ENCODE measurements around the gene PPP2R2D. TPM values are rescaled to one million over a fixed set of nuclear protein-coding genes. Genes with fewer than 3 reads are reported as not detected.
"Not testable (repeated sequence)": the region's sequence is repeated elsewhere in the genome, so short reads cannot be mapped to it uniquely, and the experiment has no call there.

PPP2R2D gene
- total RNA-seq, 4 donors from 2014 or later: 18.6 to 27.5 (median 22.1) TPM

DNA sequence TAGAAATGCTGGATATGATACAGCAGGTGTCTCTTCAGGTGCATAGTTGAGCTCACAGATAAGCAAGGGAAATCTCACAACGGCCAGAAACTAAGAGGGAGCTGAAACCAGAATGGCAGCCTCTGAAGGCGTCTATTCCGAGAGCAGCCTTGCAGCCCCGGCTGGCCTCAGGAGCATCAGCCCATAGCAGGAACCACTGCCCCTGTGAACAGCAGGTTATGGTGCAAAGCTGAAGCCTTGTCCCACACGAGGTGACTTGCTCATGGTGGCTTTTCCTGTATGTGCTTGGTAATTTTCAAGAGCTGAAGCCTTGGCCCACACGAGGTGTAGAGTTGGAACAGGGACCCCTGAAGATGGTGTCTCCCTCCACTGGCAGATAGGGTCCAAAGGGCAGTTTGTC lies 47.7 kb downstream of the PPP2R2D start:
- no peaks in the 10 kb centered on the region for H3K9me3 ChIP-seq
- no peak overlapping the region for H3K27ac ChIP-seq
- no peak for DNase-seq
- peaks cover 8 to 86% (median 23%) of the 10 kb centered on the region in 3 donors for H3K36me3 ChIP-seq
- intact Hi-C loops (cut with DNase I): no loop called here
- peaks cover 0 to 34% (median 7%) of the 10 kb centered on the region in 3 donors for H3K4me1 ChIP-seq
- no peak for TF ChIP-seq POLR2A (IDR thresholded peaks at IDR 0.05)
- TF ChIP-seq, protein P1, sequence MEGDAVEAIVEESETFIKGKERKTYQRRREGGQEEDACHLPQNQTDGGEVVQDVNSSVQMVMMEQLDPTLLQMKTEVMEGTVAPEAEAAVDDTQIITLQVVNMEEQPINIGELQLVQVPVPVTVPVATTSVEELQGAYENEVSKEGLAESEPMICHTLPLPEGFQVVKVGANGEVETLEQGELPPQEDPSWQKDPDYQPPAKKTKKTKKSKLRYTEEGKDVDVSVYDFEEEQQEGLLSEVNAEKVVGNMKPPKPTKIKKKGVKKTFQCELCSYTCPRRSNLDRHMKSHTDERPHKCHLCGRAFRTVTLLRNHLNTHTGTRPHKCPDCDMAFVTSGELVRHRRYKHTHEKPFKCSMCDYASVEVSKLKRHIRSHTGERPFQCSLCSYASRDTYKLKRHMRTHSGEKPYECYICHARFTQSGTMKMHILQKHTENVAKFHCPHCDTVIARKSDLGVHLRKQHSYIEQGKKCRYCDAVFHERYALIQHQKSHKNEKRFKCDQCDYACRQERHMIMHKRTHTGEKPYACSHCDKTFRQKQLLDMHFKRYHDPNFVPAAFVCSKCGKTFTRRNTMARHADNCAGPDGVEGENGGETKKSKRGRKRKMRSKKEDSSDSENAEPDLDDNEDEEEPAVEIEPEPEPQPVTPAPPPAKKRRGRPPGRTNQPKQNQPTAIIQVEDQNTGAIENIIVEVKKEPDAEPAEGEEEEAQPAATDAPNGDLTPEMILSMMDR (IDR thresholded peaks at IDR 0.05): no peak
- no peaks in the 10 kb centered on the region for H3K27me3 ChIP-seq
- WGBS, 2 donors: 83% methylated on average over 4 to 5 of the region's 6 CpGs
- no peak overlapping the region for H3K4me3 ChIP-seq

DNA sequence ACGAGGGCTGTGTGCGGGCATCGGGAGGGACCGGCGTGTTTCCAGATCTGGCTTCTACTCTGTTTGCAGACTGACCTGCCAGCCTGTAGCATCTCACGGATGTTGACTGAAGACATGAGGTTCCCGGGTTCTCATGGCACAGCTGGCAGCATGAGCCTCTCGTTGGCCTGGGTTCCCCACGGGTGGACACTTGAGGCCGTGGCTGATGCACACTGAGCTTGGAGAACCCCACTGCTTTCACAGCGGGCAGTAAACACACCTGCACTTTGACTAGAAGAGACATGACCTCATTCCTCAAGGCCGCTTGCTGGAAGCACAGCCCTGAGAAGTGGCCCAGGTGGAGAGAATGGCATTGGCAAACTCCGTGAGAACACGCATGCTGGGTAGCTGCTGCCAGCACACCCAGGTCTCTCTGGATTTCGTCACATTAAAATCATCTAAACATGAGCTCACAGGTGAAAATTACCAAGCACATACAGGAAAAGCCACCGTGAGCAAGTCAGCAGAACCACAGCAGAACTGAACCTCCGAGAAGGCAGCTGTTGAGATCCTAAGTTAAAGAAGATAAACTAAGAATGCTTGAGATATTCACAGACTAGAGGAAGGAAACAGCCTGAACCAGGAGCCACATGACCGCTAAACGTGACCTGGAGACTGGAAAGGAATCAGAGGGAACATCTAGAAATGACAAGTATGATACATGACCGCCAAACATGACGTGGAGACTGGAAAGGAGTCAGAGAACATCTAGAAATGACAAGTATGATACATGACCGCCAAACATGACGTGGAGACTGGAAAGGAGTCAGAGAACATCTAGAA lies 48.4 kb downstream of the PPP2R2D start:
- Histone ChIP-seq H3K4me3 (no peak overlapping the region), H3K36me3 (peaks cover 8 to 86% (median 24%) of the 10 kb centered on the region in 3 donors), H3K4me1 (peaks cover 0 to 34% (median 7%) of the 10 kb centered on the region in 3 donors), H3K9me3 (no peaks in the 10 kb centered on the region), H3K27ac (no peak overlapping the region), H3K27me3 (no peaks in the 10 kb centered on the region)
- TF ChIP-seq, protein P1 (IDR thresholded peaks at IDR 0.05): no peak
- no peak for TF ChIP-seq POLR2A (IDR thresholded peaks at IDR 0.05)
- WGBS, 2 donors: 90 to 94% methylated on average over 17 to 20 of the region's 23 CpGs
- intact Hi-C loops (cut with DNase I): no loop called here
- no peak for DNase-seq

DNA sequence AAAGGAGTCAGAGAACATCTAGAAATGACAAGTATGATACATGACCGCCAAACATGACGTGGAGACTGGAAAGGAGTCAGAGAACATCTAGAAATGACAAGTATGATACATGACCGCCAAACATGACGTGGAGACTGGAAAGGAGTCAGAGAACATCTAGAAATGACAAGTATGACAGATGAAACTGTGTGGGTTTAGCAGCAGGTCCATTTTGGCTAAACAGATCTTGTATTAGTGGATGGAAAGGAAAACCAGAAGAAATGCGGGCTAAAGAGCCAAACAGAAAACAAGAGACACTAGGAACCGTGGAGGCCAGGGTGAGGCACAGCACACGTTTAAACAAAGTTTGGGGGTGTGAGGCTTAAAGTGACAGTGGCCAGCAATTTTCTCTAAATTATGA lies 49.1 kb downstream of the PPP2R2D start:
- H3K4me3 ChIP-seq; H3K9me3 ChIP-seq; H3K27ac ChIP-seq; DNase-seq; intact Hi-C loops (cut with DNase I); H3K27me3 ChIP-seq: not testable (repeated sequence)
- Histone ChIP-seq H3K4me1 (peaks cover 0 to 34% (median 7%) of the 10 kb centered on the region in 3 donors), H3K36me3 (peaks cover 8 to 86% (median 29%) of the 10 kb centered on the region in 3 donors)
- 72 to 79% methylated on average over 5 of the region's 7 CpGs for WGBS, 2 donors

DNA sequence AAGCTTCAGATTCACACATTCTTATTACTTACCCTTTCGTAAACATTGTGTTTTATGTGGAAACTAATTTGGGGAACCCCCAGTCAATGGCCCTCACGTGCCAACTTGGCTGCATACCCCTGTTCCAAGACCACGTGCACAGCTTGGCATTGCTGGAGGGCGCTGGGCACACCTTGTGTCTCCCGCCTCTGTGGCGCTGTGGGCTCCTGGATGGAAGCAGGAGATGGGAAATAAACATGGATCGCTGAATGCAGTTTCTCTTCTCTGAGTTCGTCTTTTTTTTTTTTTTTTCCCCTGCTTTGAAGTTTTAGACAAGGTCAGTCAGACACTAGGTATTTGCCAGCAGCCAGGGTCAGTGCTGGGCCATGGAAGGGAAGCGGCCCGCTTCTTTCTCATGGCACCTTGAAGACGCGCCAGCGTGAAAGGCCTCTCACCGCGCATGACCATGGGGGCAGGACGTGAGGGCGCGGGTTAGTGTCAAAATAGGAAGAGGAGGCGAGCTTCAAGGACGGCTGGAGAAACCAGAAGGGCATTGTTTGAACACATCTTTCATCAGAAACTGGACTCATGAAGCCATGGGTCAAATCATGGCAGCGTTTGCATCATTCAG lies 53.7 kb downstream of the PPP2R2D start:
- no peaks in the 10 kb centered on the region for H3K9me3 ChIP-seq
- H3K27ac ChIP-seq: no peak overlapping the region
- H3K27me3 ChIP-seq: no peaks in the 10 kb centered on the region
- H3K4me3 ChIP-seq: no peak overlapping the region
- peaks cover 13 to 86% (median 30%) of the 10 kb centered on the region in 3 donors for H3K36me3 ChIP-seq
- 82 to 87% methylated on average over 20 to 21 of the region's 21 CpGs for WGBS, 2 donors
- intact Hi-C loops (cut with DNase I): no loop called here
- no peak for DNase-seq
- H3K4me1 ChIP-seq: no peaks in the 10 kb centered on the region
- no peak for TF ChIP-seq POLR2A (IDR thresholded peaks at IDR 0.05)
- TF ChIP-seq, protein P1 (IDR thresholded peaks at IDR 0.05): no peak

DNA sequence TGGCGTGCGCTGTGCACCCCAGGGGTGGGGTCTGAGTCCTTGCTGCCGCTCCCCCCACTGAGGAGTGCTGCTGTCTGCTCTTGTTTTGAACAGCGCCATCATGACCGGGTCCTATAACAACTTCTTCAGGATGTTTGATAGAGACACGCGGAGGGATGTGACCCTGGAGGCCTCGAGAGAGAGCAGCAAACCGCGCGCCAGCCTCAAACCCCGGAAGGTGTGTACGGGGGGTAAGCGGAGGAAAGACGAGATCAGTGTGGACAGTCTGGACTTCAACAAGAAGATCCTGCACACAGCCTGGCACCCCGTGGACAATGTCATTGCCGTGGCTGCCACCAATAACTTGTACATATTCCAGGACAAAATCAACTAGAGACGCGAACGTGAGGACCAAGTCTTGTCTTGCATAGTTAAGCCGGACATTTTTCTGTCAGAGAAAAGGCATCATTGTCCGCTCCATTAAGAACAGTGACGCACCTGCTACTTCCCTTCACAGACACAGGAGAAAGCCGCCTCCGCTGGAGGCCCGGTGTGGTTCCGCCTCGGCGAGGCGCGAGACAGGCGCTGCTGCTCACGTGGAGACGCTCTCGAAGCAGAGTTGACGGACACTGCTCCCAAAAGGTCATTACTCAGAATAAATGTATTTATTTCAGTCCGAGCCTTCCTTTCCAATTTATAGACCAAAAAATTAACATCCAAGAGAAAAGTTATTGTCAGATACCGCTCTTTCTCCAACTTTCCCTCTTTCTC lies 55.0 kb downstream of the PPP2R2D start:
- Histone ChIP-seq H3K27me3 (no peaks in the 10 kb centered on the region), H3K4me3 (no peak overlapping the region), H3K27ac (no peak overlapping the region), H3K9me3 (no peaks in the 10 kb centered on the region), H3K4me1 (no peaks in the 10 kb centered on the region), H3K36me3 (peaks cover 13 to 88% (median 24%) of the 10 kb centered on the region in 3 donors)
- TF ChIP-seq POLR2A (IDR thresholded peaks at IDR 0.05): no peak
- TF ChIP-seq, protein P1 (IDR thresholded peaks at IDR 0.05): no peak
- intact Hi-C loops (cut with DNase I): no loop called here
- no peak for DNase-seq
- WGBS, 2 donors: 94% methylated on average over 36 to 38 of the region's 38 CpGs
